HG03432 (cell line): Measurements from ENCODE around the gene PLD3.

Experiments
- ATAC-seq: cut with Tn5 transposase; IDR thresholded peaks from one replicate; pipeline ENCODE4 v1.9.1; 2021; ENCODE audit warnings: mild to moderate bottlenecking, moderate library complexity; ENCODE audit not compliant: unreplicated experiment

Gene PLD3

DNA sequence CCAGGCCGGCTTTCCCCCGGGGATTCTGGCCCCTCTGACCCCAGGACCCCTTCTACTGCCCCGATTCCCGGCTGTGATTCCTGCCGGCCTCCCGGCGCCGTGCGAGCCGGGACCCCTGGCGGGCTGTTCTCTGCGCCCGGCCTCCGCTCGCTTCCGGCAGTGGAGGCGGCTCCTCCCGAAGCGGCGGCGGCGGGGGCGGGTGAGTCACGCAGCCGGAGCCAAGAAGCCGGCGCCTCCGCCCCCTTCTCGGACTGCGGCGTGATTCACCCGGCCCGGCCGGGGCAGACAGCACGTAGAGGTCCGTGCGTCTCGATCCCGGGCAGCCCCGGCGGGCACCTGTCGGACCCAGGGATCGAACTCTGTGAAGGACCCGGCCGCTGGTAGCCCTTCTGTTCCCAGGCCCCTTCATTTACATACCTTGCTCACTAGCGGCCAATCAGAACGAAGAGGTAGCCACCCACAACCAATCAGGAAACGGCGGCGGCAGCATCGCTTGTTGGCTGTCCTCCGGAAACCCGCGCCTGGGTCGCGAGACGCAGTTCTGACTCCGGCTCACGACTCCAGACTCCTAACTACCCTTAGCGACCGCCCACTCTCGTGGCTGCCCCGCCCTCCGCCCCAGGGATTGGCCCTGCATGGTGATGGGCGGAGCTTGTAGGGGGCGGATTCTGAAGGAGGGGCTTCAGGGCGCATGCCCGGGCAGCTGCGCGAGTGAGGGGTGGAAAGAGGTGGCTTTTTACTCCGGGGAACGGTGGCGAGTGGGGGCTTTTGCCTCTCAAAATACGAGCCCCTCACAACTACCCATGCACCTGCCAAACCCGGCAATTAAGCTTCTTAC, 77.2 kb downstream of the PLD3 start, which contains the start of gene SERTAD1:
SERTAD1 (minus strand) TSS at position 543 of the 838 bp plus-strand sequence. CDS start 2,446 bp downstream, outside the sequence.
- ATAC-seq = peak; percentile 81
